HG03575 (cell line): ENCODE measurements around the gene LONP1.

Source experiments
- ATAC-seq: cut with Tn5 transposase; IDR thresholded peaks from one replicate; pipeline ENCODE4 v1.9.1; 2021; ENCODE audit not compliant: unreplicated experiment, insufficient number of reproducible peaks, low FRiP score; ENCODE audit errors: extremely low read depth

Gene LONP1

GRCh38 chr19:5666921-5667610 lies 52.9 kb downstream of the LONP1 start:
- ATAC-seq = no peak

GRCh38 chr19:5665781-5666513 lies 54.0 kb downstream of the LONP1 start:
- ATAC-seq = no peak

DNA sequence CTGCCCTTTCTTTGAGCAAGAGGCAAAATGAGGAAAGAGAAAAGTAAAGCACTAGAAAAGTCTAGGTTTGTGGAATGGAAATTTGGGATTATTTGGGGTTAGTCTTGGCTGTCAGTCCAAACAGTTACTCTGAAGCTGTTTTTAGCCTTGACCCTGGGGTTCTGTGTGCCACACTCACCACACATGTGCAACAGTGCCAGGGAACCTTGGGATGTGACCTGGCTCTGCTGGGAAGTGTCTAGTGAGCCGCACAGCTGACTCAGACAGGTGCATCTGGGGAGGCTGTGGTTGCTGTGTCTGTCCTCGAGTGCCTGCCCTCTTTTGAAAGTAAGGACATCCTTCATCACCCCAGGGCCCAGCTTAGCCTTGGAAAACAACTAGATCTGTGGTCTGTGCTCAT lies 55.4 kb downstream of the LONP1 start:
- no peak for ATAC-seq

- ATAC-seq = no peak
Observed at GRCh38 chr19:5663904-5664303, 56.0 kb downstream of the LONP1 start.

- no peak for ATAC-seq
Observed at GRCh38 chr19:5661483-5661882, 58.5 kb downstream of the LONP1 start.

DNA sequence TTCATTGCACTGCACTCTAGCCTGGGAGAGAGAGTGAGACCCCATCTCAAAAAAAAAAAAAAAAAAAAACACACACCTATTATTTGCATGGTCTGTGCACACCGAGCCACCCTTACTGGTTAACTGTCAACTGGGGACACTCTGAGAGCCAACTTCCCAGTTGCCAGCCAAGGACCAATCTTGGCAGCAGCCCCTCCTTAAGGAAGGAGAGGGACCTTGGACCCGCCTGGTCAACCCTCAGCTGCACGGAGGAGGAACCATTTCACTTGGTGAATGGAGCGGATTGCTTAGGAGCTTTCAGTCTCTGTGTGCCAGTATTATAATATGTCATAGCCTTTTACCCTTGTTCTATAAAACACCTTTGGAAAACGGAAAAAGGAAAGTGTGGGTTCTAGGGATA lies 64.5 kb downstream of the LONP1 start:
- ATAC-seq = no peak

DNA sequence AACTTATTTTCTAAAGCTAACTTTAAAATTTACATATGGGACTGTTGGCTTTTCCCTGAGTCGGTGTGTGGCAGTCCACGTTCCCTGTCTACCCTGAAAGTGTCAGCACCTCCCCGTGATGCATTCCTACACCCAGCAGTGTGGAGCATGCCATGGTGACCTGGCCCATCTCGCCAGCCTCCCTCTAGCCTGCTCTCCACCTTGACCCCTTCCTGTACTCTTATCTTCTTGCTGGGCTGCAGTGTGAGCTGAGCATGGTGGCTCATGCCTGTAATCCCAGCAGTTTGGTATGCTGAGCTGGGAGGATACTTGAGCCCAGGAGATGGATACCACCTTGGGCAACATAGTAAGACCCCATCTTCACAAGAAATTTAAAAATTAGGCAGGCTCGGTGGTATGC lies 65.0 kb downstream of the LONP1 start:
- no peak for ATAC-seq

- no peak for ATAC-seq
Observed at GRCh38 chr19:5652261-5652660, 67.7 kb downstream of the LONP1 start.

DNA sequence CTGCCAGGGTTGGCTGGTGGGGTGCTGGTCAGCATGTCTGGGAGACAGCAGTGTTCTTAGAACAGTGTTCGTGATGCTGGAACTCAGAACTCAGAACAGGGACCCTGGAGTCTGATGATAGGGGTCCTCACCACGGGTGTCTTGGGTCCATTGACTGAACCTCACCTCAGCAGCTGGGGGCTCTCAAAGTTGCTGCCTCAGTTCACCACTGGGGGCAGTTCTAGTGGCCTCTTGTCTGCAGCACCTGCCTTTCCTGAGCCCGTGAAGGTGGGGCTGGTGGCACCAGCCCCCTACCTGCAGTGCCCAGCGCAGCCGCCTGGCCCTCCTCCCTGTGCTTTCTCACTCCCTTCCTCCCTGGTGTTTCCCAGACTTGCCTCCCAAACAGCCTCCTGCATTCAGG lies 68.6 kb downstream of the LONP1 start:
- no peak for ATAC-seq

DNA sequence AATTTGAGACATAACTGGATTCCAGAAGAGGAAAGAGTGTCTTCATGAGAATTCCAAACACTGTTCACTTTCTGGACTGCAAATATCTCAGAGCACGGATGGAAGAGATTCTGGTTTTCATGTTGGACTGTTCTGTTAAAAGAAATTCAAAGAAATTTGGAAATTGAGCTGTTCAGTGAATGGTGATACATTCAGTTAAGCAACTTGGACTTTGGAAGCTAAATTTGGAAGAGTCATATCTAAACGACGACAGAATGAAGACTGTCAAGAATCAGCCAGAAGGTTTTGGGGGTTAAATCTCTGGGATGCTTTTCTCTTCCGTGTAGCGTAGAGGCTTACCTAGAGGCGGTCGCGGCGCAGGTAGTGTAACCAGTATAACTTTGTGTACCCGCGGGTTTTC lies 71.5 kb downstream of the LONP1 start:
- no peak for ATAC-seq

GRCh38 chr19:5646703-5647102 lies 73.2 kb downstream of the LONP1 start:
- ATAC-seq = no peak

GRCh38 chr19:5645409-5645808 lies 74.5 kb downstream of the LONP1 start:
- no peak for ATAC-seq

DNA sequence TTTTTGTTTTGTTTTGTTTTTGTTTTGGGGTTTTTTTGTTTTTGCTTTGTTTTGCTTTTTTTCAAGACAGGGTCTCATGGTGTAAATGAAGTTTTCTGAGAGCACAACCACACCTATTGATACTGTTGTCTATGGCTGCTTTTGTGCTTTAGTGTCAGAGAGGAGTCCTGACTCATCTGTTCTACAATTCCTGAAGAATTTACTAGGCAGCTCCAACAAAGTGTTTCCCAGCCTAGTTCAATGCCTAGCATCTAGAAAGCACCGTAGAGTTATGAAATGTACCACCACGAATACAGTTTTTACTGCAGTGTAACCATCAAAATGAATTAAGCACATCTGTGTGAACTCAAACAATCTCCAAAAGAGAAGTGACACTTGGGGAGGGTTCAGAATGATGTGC lies 75.9 kb downstream of the LONP1 start:
- ATAC-seq = no peak

GRCh38 chr19:5643060-5643459 lies 76.9 kb downstream of the LONP1 start:
- no peak for ATAC-seq

- no peak for ATAC-seq
Observed at GRCh38 chr19:5642204-5642603, 77.7 kb downstream of the LONP1 start.
